Thyroid gland (tissue), 4 donors: ENCODE measurements around the gene KLHL12. TPM values are rescaled to one million over a fixed set of nuclear protein-coding genes. Genes with fewer than 3 reads are reported as not detected.
A peak's percentile ranks its signal among the peaks of the same experiment; 100 is the strongest.

Source experiments
- DNase-seq, 2 donors: peaks; one replicate each; pipeline ENCODE4 v3.0.0-alpha.2; 2019
- H3K27ac ChIP-seq, 3 donors: fragments of 200-600 bp; sonication (generic); 1 replicate in 2 of 3; 2 replicates in 1 of 3; pipeline ENCODE4 v1.5.1; 2016 to 2019; ENCODE audit warnings: mild to moderate bottlenecking in 1 of 3, moderate library complexity in 1 of 3
- H3K27me3 ChIP-seq: fragments of 200-600 bp; sonication (generic); one replicate; pipeline ENCODE4 v1.5.1; 2019
- H3K36me3 ChIP-seq, 2 donors: fragments of 200-600 bp; sonication (generic); one replicate each; pipeline ENCODE4 v1.5.1; 2016 to 2019
- H3K4me1 ChIP-seq, 2 donors: fragments of 200-600 bp; sonication (generic); one replicate each; pipeline ENCODE4 v1.5.1; 2017 to 2019
- H3K4me3 ChIP-seq, 3 donors: fragments of 200-600 bp; sonication (generic); replicated peaks in 1 of 3; 1 replicate in 2 of 3; 2 replicates in 1 of 3; pipeline ENCODE4 v1.5.1; 2016; ENCODE audit warnings: mild to moderate bottlenecking in 1 of 3
- H3K9me3 ChIP-seq: fragments of 200-600 bp; sonication (generic); one replicate; pipeline ENCODE4 v1.5.1; 2017
- POLR2A ChIP-seq, 2 donors: fragments of 450-650 bp; IDR thresholded peaks; one replicate each; pipeline ENCODE4 v1.6.1; 2017; ENCODE audit warnings: antibody characterized with exemption in 2 of 2, mild to moderate bottlenecking in 2 of 2, moderate library complexity in 1 of 2
- WGBS, 2 donors: methylation state at CpG; one replicate each; pipeline ENCODE4 v1.1.5; 2017; 5-methylcytosine and 5-hydroxymethylcytosine counted together
- intact Hi-C: fragments of 100-400 bp; cut with DNase I; formaldehyde crosslinking; loops from one replicate; pipeline ENCODE4 v1.15.1; 2023
- total RNA-seq, 4 donors: library from RNA; depleted of rRNA; stranded (reverse); fragments of >200 nt; gene quantifications; one replicate each; pipeline ENCODE4 v1.2.3, GENCODE V29; 2016
- TF ChIP-seq, protein P1 (sequence below), 6 experiments: fragments of 200-600 bp in 3 of 6; fragments of 450-650 bp in 3 of 6; sonication (generic) in 3 of 6; IDR thresholded peaks; one replicate each; pipeline ENCODE4 v1.5.1; 2016 to 2019; ENCODE audit warnings: antibody characterized with exemption in 6 of 6, mild to moderate bottlenecking in 2 of 6, inconsistent platforms in 1 of 6, moderate library complexity in 1 of 6

Gene KLHL12
- total RNA-seq, 4 donors from 2014 or later, result 25.1 to 34.0 (median 29.1) TPM

DNA sequence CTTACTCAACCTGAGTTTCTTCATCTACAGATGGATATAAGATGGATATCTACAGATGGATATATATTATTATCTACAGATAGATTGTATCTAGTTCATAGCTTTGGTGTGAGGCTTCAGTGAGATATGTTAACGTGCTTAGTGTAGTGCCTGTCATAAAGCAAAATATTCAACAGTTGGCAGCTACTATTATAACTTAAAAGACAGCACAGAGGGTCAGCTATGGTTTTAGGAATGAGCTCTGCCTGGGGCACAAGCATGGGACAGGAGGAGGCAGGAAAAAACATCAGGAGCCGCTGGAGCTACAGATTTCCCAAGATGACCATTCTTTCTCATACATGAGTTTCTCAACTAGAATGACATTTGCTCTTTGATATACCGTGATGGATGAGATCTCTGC, 41.3 kb upstream of the KLHL12 start:
- no peak overlapping the region for H3K4me3 ChIP-seq
- no peak for DNase-seq
- WGBS, 2 donors, result 87 to 88% methylated on average over 3 of the region's 3 CpGs
- peak overlapping the region in 1 of 3 donors; percentile 89 for H3K27ac ChIP-seq
- no peaks in the 10 kb centered on the region for H3K36me3 ChIP-seq
- peaks cover 8 to 11% of the 10 kb centered on the region in 2 donors for H3K4me1 ChIP-seq
- intact Hi-C loops, result loop anchor here (5.0 kb wide), 1 partner anchor 39 kb away; the partner anchor contains the start of gene TMEM183A
- TF ChIP-seq, protein P1, sequence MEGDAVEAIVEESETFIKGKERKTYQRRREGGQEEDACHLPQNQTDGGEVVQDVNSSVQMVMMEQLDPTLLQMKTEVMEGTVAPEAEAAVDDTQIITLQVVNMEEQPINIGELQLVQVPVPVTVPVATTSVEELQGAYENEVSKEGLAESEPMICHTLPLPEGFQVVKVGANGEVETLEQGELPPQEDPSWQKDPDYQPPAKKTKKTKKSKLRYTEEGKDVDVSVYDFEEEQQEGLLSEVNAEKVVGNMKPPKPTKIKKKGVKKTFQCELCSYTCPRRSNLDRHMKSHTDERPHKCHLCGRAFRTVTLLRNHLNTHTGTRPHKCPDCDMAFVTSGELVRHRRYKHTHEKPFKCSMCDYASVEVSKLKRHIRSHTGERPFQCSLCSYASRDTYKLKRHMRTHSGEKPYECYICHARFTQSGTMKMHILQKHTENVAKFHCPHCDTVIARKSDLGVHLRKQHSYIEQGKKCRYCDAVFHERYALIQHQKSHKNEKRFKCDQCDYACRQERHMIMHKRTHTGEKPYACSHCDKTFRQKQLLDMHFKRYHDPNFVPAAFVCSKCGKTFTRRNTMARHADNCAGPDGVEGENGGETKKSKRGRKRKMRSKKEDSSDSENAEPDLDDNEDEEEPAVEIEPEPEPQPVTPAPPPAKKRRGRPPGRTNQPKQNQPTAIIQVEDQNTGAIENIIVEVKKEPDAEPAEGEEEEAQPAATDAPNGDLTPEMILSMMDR (IDR thresholded peaks at IDR 0.05), result no peak
- no peak for TF ChIP-seq POLR2A (IDR thresholded peaks at IDR 0.05)
- no peaks in the 10 kb centered on the region for H3K27me3 ChIP-seq
- no peaks in the 10 kb centered on the region for H3K9me3 ChIP-seq

DNA sequence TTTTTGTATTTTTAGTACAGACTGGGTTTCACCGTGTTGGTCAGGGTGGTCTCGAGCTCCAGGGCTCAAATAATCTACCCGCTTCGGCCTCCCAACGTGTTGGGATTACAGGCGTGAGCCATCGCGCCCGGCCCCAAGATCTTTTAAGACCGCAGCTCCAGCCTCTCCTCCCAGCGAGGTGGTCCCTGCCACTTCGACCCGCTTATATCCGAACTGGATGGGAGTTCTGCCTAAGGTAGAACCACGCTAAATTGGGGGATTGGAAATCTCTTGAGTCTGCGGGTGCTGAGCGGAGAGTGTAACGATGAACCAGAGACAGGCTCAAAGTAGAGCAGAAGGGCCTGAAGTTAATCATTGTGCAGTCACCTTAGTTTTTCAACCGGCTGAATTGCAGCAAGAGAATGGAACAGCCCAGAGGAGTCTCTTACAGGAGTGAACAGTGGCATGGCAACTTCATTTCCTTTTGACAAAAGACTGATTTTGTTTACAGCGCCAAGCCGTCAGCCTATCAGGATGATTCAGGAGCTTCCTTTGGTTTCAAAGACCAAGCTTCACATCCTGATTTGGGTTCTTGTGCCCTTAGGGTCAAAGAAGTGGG, 40.7 kb upstream of the KLHL12 start:
- no peak for DNase-seq
- Histone ChIP-seq H3K4me1 (peaks cover 8 to 11% of the 10 kb centered on the region in 2 donors), H3K27ac (peak overlapping the region; percentile 8 to 89 (median 24)), H3K4me3 (peak overlapping the region in 2 of 3 donors; percentile 56 to 71), H3K9me3 (no peaks in the 10 kb centered on the region), H3K27me3 (no peaks in the 10 kb centered on the region), H3K36me3 (no peaks in the 10 kb centered on the region)
- TF ChIP-seq POLR2A (IDR thresholded peaks at IDR 0.05), result no peak
- TF ChIP-seq, protein P1 (IDR thresholded peaks at IDR 0.05), result no peak
- intact Hi-C loops, result loop anchor here (5.0 kb wide), 1 partner anchor 40 kb away; the partner anchor contains the start of gene TMEM183A
- WGBS, 2 donors, result 7 to 12% methylated on average over 21 of the region's 21 CpGs

DNA sequence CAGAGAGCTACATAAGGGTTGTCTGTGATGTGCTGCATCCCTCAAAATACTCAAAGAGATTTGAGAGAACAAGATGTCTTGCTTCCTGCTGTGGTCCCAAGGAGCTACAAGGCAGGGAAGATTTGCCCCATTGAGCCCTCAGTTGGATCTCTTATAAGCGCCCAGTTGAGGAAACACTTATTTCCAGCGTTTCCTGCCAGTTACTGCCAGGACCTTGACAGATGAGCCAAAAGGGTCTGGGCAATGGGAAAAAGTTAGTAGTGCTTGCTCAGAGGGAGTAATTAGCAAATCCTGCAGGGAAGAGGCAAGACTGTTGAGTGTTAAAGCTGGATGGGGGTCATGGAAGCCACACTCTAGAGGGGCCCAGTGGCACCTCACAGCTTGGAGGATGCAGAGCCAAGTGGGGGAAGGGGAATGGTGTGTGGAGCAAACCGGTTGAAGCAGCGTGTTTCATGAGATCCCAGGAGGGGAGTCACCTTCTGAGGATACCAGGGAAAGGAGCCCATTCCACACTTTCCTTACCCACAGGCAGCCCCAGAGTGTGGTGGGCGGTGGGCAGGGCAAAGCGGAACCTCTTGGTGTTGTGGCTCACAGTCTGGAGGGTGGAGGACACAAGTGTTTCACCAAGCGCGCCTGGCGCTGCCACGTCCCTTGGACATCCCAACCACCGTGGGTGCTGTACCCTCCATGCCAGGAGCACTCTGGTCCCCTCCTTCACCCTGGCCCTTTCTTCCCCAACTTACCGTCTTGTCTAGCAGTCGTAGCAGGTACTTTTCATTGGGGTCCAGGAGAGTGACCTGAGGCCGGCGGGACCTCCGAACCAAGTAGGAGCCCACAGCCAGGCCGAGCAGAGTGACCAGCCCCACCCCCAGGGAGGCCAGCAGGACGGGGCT, 39.2 kb upstream of the KLHL12 start:
- TF ChIP-seq, protein P1 (IDR thresholded peaks at IDR 0.05), result no peak
- TF ChIP-seq POLR2A (IDR thresholded peaks at IDR 0.05), result no peak
- Histone ChIP-seq H3K27ac (peak overlapping the region; percentile 87 to 94 (median 89)), H3K4me3 (peak overlapping the region; percentile 27 to 95 (median 71)), H3K36me3 (no peaks in the 10 kb centered on the region), H3K27me3 (no peaks in the 10 kb centered on the region), H3K4me1 (peaks cover 8 to 11% of the 10 kb centered on the region in 2 donors), H3K9me3 (no peaks in the 10 kb centered on the region)
- WGBS, 2 donors, result 42 to 50% methylated on average over 14 to 17 of the region's 18 CpGs
- DNase-seq, result no peak
- intact Hi-C loops, result loop anchor here (5.0 kb wide), 1 partner anchor 41 kb away; the partner anchor contains the start of gene TMEM183A

DNA sequence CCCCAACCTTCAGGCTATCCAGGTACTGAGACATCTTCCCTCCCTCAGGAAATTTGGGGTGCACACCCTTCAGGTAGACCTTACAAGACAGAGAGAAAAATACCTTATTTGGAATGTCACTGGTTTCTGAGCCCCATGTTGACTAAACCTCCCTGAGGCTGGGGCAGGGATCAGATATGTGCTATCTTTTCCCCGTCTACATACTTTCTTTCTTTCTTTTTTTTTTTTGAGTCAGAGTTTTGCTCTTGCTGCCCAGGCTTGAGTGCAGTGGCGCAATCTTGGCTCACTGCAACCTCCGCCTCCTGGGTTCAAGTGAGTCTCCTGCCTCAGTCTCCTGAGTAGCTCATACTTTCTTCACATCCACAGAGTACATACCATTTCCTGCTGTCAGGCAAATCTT, 38.4 kb upstream of the KLHL12 start:
- H3K4me1 ChIP-seq, result peaks cover 8 to 11% of the 10 kb centered on the region in 2 donors
- no peak overlapping the region for H3K27ac ChIP-seq
- no peaks in the 10 kb centered on the region for H3K9me3 ChIP-seq
- intact Hi-C loops, result loop anchor here (5.0 kb wide), 1 partner anchor 42 kb away; the partner anchor contains the start of gene TMEM183A
- whole genome bisulfite sequencing, 2 donors, result 88 to 91% methylated on average over 3 of the region's 3 CpGs
- no peaks in the 10 kb centered on the region for H3K36me3 ChIP-seq
- DNase-seq, result no peak
- H3K4me3 ChIP-seq, result no peak overlapping the region
- TF ChIP-seq, protein P1 (IDR thresholded peaks at IDR 0.05), result no peak
- no peak for TF ChIP-seq POLR2A (IDR thresholded peaks at IDR 0.05)
- no peaks in the 10 kb centered on the region for H3K27me3 ChIP-seq
